GM19240 (cell line): ENCODE data around the gene XKR8.
"Not testable (repeated sequence)": the region's sequence is repeated elsewhere in the genome, so short reads cannot be mapped to it uniquely, and the experiment has no call there.

Experiments
- DNase-seq: peaks from one replicate; pipeline ENCODE4 v3.0.0; 2011; ENCODE audit warnings: low spot score; ENCODE audit not compliant: insufficient read length

XKR8 gene

DNA sequence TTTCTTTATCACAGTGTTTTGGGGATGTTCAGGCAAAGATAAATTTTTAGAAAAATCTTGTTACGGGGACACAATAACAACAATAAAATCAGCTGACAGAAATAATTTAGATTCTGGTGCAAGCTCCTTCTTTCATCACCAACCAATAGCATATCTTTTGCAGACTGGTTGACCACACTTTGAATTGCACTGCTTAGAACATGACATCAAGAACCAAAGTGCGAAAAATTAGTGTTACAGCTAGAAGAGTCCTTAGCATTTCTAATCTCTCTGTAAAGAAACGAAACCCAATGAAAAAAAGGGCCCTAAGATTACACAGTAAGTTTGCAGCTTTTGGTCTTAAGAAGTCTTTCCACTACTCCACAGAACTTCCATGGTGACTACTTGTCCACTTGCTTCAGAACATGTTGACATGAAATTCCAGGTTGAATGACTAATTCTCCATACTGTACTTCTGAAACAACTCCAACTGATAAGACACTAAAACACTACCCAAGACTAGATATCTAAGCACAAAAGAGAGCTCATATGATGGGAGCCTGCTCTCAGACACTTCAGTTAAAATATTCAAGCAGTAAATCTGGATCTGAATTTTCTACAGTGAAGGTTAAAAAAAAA is 31.3 kb downstream of the XKR8 start:
- DNase-seq = no peak

DNA sequence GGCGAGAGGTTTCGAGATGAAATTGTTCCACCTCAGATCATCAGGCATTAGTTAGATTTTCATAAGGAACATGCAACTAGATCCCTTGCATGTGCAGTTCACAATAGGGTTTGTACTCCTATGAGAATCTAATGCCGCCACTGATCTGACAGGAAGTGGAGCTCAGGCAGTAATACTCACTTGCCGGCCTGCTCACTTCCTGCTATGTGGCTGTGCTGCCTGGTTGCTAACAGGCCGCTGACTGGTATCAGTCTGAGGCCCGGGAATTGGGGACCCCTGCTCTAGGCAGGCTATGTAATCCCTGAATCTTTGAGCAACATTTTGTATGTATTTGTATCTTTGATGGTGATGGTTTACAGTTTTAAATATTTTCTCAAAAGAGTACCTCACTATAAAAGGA is 32.5 kb downstream of the XKR8 start:
- no peak for DNase-seq

DNA sequence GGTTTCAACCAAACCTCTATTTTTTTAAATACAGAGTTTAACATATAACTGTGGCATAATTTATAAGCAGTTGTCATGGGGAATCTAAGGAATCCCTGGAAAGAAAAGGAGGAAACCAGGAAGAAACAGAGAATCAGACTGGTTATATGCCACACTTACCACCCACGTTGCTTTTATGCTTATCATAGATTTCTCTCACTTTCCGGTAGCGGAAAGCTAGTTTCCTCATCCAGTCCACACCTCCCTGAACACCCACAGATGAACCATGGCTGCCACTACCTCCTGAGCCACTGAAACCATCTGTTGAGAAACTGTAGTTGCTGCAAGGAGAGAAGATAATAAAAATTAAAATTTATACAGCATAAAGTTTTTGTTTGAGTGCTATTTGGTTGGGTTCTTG is 33.5 kb downstream of the XKR8 start:
- no peak for DNase-seq

DNA sequence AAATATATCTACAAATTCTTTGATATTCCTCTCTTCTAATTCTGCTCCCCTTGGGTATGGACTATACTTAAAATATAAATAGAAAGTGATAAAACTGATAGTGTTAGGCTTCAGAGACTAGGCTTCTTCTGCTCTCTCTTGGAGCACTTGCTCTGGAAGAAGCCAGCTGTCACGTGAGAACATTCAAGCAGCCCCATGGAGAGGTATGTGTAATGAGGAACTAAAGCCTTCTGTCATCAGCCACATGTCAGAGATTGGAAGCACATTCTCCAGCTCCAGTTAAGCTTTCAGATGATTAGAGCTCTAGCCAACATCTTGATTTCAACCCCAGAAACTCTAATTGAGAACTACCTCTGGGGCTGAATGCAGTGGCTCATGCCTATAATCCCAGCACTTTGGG is 34.3 kb downstream of the XKR8 start:
- DNase-seq = no peak

DNA sequence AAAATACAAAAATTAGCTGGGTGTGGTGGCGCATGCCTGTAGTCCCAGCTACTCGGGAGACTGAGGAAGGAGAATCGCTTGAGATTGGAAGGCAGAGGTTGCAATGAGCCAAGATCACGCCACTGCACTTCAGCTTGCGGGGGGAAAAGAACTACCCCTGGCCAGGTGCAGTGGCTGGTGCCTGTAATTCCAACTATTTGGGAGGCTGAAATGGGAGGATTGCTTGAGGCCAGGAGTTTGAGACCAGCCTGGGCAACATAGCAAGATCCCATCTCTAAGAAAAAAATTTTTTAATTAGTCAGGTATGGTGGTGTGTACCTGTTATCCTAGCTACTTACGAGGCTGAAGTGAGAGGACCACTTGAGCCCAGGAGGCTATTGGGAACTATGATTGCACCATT is 34.8 kb downstream of the XKR8 start:
- DNase-seq = not testable (repeated sequence)

DNA sequence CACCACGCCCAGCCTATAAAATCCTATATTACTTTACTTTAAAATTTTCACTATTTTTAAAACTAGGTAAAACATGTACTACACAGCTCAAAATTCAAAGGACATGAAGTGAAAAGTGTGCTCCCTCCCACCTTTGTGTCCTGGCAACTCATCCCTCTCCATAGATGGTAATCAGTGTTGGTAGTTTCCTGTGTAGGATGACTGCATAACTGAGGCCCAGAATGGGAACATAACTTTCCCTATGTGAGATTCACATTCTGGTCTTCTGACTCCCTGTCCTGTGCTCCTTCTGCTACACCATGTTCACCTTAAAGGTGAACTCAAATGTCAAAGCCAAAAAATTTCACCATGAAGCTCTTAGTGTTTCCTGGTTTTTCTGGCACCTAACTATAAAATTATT is 39.3 kb downstream of the XKR8 start:
- DNase-seq = no peak

DNA sequence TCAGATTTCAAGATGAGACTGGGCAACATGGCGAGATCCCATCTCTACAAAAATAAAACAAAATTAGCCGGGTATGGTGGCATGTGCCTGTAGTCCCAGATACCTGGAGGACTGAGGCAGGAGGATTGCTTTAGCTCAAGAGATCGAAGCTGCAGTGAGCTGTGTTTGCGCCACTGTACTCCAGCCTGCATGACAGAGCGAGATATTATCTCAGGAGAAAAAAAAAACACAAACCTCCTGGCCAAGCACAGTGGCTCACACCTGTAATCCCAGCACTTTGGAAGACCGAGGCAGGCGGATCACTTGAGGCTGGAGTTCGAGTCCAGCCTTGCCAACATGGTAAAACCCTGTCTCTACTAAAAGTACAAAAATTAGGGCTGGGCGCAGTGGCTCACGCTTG is 42.8 kb downstream of the XKR8 start:
- DNase-seq = no peak

DNA sequence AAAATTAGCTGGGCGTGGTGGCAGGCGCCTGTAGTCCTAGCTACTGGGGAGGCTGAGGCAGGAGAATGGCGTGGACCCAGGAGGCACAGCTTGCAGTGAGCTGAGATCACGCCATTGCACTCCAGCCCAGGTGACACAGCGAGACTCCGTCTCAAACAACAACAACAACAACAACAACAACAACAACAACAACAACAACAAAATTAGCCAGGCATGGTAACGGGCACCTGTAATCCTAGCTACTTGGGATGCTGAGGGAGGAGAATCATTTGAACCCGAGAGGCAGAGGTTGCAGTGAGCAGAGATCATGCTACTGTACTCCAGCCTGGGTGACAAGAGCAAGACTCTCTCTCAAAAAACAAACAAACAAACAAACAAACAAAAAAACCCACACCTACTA is 43.3 kb downstream of the XKR8 start:
- DNase-seq = not testable (repeated sequence)

DNA sequence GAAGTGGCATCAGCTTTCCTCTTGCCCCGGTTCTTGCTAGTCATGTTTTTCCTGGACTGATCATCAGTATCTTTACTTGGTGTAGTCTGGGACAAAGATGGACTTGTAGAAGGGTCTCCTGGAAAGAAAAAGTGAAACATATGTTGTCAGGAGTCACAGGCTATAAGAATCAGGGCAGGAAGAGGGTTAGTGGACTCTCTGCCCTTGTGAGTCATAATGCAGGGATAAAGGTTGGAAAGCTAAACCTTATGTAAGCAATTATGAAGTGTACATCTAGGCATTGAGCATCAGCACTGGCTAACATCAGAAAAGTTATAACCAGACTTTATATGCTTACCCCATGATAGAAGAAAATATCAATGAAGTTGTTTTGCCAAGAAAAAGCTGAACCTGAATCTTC is 51.2 kb downstream of the XKR8 start:
- DNase-seq = no peak
